Renal cortical epithelial cell (primary cell): Measurements from ENCODE around the gene GOLGA8G. TPM values are rescaled to one million over a fixed set of nuclear protein-coding genes. Genes with fewer than 3 reads are reported as not detected.
"Not testable (repeated sequence)": the region's sequence is repeated elsewhere in the genome, so short reads cannot be mapped to it uniquely, and the experiment has no call there.

Source experiments
- DNase-seq: peaks from one replicate; pipeline ENCODE4 v3.0.0-alpha.2; 2011; ENCODE audit warnings: low read depth
- total RNA-seq: library from RNA; depleted of rRNA; stranded (reverse); fragments of >200 nt; gene quantifications from 2 replicates; pipeline ENCODE4 v1.2.3, GENCODE V29; 2014

GOLGA8G gene, protein sequence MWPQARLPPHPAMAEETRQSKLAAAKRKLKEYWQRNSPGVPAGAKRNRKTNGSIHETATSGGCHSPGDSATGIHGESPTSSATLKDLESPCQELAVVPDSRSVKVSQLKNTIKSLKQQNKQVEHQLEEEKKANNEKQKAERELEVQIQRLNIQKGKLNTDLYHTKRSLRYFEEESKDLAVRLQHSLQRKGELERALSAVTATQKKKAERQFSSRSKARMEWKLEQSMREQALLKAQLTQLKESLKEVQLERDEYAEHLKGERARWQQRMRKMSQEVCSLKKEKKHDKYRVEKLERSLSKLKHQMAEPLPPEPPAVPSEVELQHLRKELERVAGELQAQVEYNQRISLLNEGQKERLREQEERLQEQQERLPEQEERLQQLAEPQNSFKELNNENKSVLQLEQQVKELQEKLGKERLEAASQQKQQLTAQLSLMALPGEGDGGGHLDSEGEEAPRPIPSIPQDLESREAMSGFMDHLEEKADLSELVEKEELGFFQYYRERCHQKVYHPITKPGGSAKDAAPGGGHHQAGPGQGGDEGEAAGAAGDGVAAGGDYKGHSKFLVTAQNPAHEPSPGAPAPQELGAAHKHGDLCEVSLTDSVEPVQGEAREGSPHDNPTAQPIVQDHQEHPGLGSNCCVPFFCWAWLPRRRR
- 0.05 TPM in 1 of 2 replicates, not detected in the other for total RNA-seq

DNA sequence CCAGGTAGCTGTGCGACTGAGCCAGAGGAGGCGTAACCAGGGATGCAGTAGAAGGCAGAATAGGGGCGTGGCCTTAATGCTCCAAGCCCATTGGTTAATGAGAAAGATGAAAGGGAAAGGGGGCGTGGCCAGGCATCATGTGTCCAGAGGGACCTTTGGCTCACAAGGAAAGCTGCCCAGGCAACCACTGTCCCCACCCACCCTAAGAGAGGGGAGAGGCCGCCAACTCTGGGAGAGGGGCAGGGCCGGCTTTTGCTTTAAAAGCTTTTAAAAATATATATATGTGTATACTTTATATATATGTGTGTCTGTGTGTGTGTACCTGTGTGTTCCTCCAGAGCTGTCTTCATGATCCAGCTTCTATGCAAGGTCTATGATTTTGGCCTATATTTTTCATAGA is at the start of gene GOLGA8G:
Gene GOLGA8G, minus strand, starts transcription at position 18 of the 400 bp plus-strand sequence. CDS start 62 bp downstream, outside the sequence.
- DNase-seq = not testable (repeated sequence)

DNA sequence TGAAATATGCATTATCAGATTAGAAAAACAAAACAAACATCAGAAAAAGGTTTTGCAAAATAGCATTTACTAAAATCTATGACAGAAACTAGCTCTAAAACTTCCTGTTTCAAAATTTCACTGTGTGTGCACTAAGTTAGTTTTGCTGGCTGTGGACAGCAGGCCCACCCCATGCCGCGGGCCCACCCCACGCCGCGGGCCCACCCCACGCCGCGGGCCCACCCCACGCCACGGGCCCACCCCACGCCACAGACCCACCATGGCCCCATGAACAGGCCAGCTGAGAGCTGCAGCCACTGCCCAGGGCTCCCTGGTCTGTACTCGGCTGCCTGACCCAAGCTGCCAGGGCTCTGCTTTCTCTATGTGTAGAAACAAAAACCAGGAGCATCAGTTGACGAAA is 40.6 kb upstream of the GOLGA8G start:
- not testable (repeated sequence) for DNase-seq

DNA sequence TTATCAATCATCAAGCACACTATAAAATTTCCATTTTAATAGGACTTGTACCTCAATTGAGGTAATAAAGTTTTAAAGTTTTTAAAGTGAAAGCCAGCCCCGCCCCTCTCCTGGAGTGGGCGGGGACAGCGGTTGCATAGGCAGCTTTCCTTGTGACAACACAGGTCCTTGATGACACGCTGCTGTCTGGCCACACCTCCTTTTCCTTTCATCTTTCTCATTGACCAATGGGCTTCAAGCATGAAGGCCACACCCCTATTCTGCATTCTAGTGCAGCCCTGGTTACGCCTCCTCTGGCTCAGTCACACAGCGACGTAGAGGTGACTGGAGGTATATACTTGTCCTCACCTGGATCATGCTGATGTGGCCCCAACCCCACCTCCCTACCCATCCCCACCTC is 20.5 kb upstream of the GOLGA8G start, which contains the start of gene GOLGA6L25:
Gene GOLGA6L25, plus strand, starts transcription at position 301 of the 400 bp plus-strand sequence. Its CDS starts 61 bp downstream, at position 362.
- not testable (repeated sequence) for DNase-seq

DNA sequence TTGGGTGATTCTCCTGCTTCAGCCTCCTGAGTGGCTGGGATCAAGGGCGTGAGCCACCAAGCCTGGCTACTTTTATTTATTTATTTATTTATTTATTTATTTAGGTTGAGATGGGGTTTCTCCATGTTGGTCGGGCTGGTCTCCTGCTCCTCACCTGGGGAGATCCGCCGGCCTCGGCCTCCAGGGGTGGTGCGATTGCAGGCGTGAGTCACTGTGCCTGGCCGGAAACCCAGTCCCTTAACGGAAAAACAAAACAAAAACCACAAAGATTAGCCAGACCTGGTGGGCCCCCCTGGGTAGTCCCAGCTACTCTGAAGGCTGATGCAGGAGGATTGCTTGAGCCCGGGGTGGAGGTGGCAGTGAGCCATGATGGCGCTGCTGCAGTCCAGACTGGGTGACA is 17.6 kb downstream of the GOLGA8G start:
- not testable (repeated sequence) for DNase-seq

DNA sequence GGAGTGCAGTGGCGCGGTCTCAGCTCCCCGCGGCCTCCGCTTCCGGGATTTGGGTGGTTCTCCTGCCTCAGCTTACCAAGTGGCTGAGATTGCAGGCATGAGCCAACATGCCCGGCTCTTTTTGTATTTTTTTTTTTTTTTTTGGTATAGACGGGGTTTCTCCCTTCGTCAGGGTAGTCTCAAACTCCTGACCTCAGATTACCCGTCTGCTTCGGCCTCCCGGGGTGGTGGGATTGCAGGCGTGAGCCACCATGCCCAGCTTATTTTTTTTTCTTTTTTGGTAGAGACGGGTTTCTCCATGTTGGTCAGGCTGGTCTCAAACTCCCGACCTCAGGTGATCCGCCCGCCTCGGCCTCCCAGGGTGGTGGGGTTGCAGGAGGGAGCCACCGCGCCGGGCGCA is 18.6 kb downstream of the GOLGA8G start:
- not testable (repeated sequence) for DNase-seq

DNA sequence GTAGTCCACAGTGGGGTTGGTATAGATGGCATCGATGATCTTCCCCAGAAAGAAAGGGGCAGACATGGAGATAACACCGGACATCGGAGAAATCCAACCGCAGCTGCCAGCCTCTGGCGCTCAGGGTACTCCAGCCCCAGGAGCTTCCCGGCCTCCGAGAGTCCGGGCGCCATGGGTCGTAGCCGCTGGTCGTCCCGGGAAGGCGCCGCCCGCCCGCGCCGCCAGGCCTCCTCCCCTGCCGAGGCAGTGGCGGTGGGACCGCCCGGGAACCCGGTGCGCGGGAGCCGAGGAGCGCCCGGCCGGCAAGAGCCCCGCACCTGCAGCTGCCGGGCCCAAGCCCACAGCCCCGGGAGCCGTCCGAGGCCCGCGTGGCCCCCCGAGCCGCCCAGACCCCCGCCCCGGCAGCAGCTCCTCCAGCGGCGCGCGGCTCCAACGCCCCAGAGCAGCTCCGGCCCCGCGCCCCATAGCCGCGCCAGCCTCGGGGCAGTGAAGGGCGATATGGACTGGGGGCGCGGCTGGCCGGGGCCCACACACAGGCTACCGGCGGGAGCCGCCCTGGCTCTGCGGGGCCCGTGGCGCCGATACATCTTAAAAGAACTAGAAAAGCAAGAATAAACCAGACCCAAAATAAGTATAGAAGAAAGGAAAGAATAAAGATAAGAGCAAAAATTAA is 24.4 kb downstream of the GOLGA8G start:
- DNase-seq = not testable (repeated sequence)

DNA sequence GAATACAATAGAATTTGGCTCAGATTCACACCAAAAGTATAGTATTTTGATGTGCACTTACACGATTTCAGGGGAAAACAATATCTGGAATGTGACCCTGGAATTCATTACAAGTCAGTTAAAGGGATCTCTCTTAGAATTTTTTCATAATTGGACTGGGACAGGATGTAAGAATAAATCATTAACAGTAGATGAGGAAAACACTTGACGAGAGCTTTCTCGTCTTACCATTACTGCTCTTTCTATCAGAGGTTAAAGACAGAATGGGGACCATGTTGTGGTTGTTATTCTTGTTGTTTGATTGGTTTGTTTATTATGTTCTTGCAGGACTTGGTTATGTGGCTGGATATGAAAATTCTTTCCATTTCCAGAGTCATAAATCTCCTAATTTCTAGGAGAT is 51.4 kb downstream of the GOLGA8G start:
- DNase-seq = not testable (repeated sequence)

Other genes starting within 250 kb of the GOLGA8G start
- 31.8 and 101 TPM in 2 replicates for gene HERC2, start 210.8 kb downstream of the GOLGA8G start, total RNA-seq
- gene GOLGA6L24, start 174.9 kb downstream of the GOLGA8G start, total RNA-seq = not detected in 2 replicates
- gene GOLGA8F, start 154.3 kb downstream of the GOLGA8G start, total RNA-seq = 0.15 TPM in 1 of 2 replicates, not detected in the other
- gene GOLGA6L25, start 20.6 kb upstream of the GOLGA8G start, total RNA-seq = not detected in 2 replicates
- gene GOLGA8M, start 179.4 kb upstream of the GOLGA8G start, total RNA-seq = 0.89 TPM in 1 of 2 replicates, not detected in the other